Caco-2 (cell line): ENCODE results near the gene SGMS1. TPM values are rescaled to one million over a fixed set of nuclear protein-coding genes. Genes with fewer than 3 reads are reported as not detected.

Experiments
- BruUV-seq: library from RNA; stranded (reverse); fragments of 400-500 nt; replicated peaks from 2 replicates; lab custom pipeline; 2021; lab: Mats Ljungman, UMichigan
- CTCF ChIA-PET: fragments of 300-600 bp; sonication (Branson Sonifier 250); formaldehyde crosslinking; loops from one replicate; lab custom pipeline; 2022; ENCODE audit warnings: antibody characterized with exemption; lab: Charles Lee
- POLR2A ChIA-PET: fragments of 300-600 bp; sonication (Branson Sonifier 250); formaldehyde crosslinking; loops from one replicate; lab custom pipeline; 2022; ENCODE audit warnings: antibody characterized with exemption; lab: Charles Lee
- DNase-seq, 2 experiments: peaks; one replicate each; pipeline versions ENCODE4 v3.0.0 to v3.0.0-alpha.2; 2020 to 2022
- H3K27me3 ChIP-seq: replicated peaks from 2 replicates; pipeline ENCODE4 v1.6.0; 2011; ENCODE audit warnings: low read length; ENCODE audit not compliant: control insufficient read depth, insufficient read depth
- H3K36me3 ChIP-seq: 2 replicates; pipeline ENCODE4 v1.5.1; 2011; ENCODE audit warnings: low read length; ENCODE audit not compliant: control insufficient read depth, insufficient read depth
- H3K4me1 ChIP-seq: fragments of 250-450 bp; sonication (Bioruptor Pico); 2 replicates; pipeline ENCODE4 v1.5.1; 2020; ENCODE audit warnings: mild to moderate bottlenecking
- H3K4me3 ChIP-seq: 2 replicates; pipeline ENCODE4 v1.5.1; 2011; ENCODE audit warnings: low read depth, mild to moderate bottlenecking, control low read depth, low read length
- H3K9me3 ChIP-seq: fragments of 250-450 bp; sonication (Bioruptor Pico); 2 replicates; pipeline ENCODE4 v1.5.1; 2020; ENCODE audit warnings: mild to moderate bottlenecking, moderate library complexity
- H3K27ac Mint-ChIP-seq: one replicate; pipeline ENCODE4 v1.8.0; 2022; ENCODE audit warnings: mixed read lengths; ENCODE audit not compliant: unreplicated experiment
- H3K27me3 Mint-ChIP-seq: one replicate; pipeline ENCODE4 v1.8.0; 2022; ENCODE audit warnings: mixed read lengths; ENCODE audit not compliant: insufficient read depth, unreplicated experiment
- H3K36me3 Mint-ChIP-seq: one replicate; pipeline ENCODE4 v1.8.0; 2022; ENCODE audit warnings: mild to moderate bottlenecking, mixed read lengths; ENCODE audit not compliant: insufficient read depth, unreplicated experiment
- H3K4me1 Mint-ChIP-seq: one replicate; pipeline ENCODE4 v1.8.0; 2022; ENCODE audit warnings: low read depth, mixed read lengths; ENCODE audit not compliant: unreplicated experiment
- H3K4me3 Mint-ChIP-seq: one replicate; pipeline ENCODE4 v1.8.0; 2022; ENCODE audit warnings: mild to moderate bottlenecking, moderate library complexity, mixed read lengths; ENCODE audit not compliant: unreplicated experiment
- H3K9me3 Mint-ChIP-seq: one replicate; pipeline ENCODE4 v1.8.0; 2022; ENCODE audit warnings: mixed read lengths; ENCODE audit not compliant: unreplicated experiment
- CTCF ChIP-seq, 2 experiments: fragments of 200-600 bp in 1 of 2; IDR thresholded peaks; 1 replicate in 1 of 2; 2 replicates in 1 of 2; pipeline versions ENCODE4 v1.5.1 to v1.8.0; 2011 to 2022; ENCODE audit warnings: antibody characterized with exemption in 1 of 2, control low read depth in 1 of 2, inconsistent platforms in 1 of 2, low read depth in 1 of 2, low read length in 1 of 2, mild to moderate bottlenecking in 1 of 2, moderate library complexity in 1 of 2; ENCODE audit not compliant: insufficient read depth in 1 of 2, severe bottlenecking in 1 of 2, unreplicated experiment in 1 of 2
- intact Hi-C: fragments of 100-400 bp; cut with micrococcal nuclease; formaldehyde crosslinking; loops from one replicate; pipeline ENCODE4 v1.10.0; 2022; ENCODE audit not compliant: unreplicated experiment
- total RNA-seq: library from RNA; stranded (reverse); gene quantifications from 2 replicates; pipeline ENCODE4 v1.2.3, GENCODE V29; 2022

Gene SGMS1
- total RNA-seq, 1 experiment from 2014 or later, result 30.5 TPM

GRCh38 chr10:50596456-50596855 is 27.3 kb downstream of the SGMS1 start:
- H3K27me3 Mint-ChIP-seq, result no peaks in the 10 kb centered on the region
- no peaks in the 10 kb centered on the region for H3K27me3 ChIP-seq
- H3K4me3 Mint-ChIP-seq, result no peak overlapping the region
- no peaks in the 10 kb centered on the region for H3K36me3 ChIP-seq
- no peak for TF ChIP-seq CTCF (IDR thresholded peaks at IDR 0.05; ENCODE audit: insufficient read depth in 1 of 2, low read depth in 1 of 2, low read length in 1 of 2, severe bottlenecking in 1 of 2, unreplicated experiment in 1 of 2)
- H3K4me3 ChIP-seq, result no peak overlapping the region
- CTCF ChIA-PET, result interaction anchor here (0.9 kb wide), 1 partner anchor 17 kb away, joined by 6 read pairs; no protein-coding TSS in a partner anchor
- no peaks in the 10 kb centered on the region for H3K9me3 Mint-ChIP-seq
- POLR2A ChIA-PET, result no interaction called here
- H3K9me3 ChIP-seq, result no peaks in the 10 kb centered on the region
- no peak for DNase-seq
- intact Hi-C loops, result no loop called here
- BruUV-seq, result no TSS peak
- H3K4me1 Mint-ChIP-seq, result peaks cover 8% of the 10 kb centered on the region
- H3K27ac Mint-ChIP-seq, result no peak overlapping the region
- peaks cover 15% of the 10 kb centered on the region for H3K4me1 ChIP-seq
- H3K36me3 Mint-ChIP-seq, result no peaks in the 10 kb centered on the region

DNA sequence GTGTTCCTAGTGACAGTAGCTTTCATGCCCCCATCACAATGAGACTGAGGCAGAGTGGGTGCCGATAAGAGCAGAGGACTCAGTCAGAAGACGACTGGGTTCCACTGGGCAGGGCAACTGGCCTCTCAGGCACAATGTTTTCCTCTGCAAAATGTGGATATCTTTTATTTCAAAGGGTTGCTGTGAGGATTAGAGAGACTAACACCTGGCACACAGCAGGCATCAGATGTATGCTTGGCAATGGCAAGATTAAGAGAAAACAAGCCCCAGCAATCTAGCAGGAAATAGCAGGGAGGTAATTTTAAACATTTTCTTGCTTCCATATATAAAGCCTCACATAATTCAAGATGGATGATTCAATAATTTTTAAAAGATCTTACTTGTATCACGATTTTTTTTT is 28.0 kb downstream of the SGMS1 start:
- ChIA-PET POLR2A (no interaction called here), CTCF (no interaction called here)
- Mint-ChIP-seq H3K36me3 (no peaks in the 10 kb centered on the region), H3K4me3 (no peak overlapping the region), H3K9me3 (no peaks in the 10 kb centered on the region), H3K27me3 (no peaks in the 10 kb centered on the region), H3K27ac (no peak overlapping the region), H3K4me1 (peaks cover 4% of the 10 kb centered on the region)
- no peak overlapping the region for H3K4me3 ChIP-seq
- intact Hi-C loops, result no loop called here
- H3K27me3 ChIP-seq, result no peaks in the 10 kb centered on the region
- no peak for TF ChIP-seq CTCF (IDR thresholded peaks at IDR 0.05; ENCODE audit: insufficient read depth in 1 of 2, low read depth in 1 of 2, low read length in 1 of 2, severe bottlenecking in 1 of 2, unreplicated experiment in 1 of 2)
- H3K9me3 ChIP-seq, result no peaks in the 10 kb centered on the region
- no TSS peak for BruUV-seq
- H3K36me3 ChIP-seq, result no peaks in the 10 kb centered on the region
- H3K4me1 ChIP-seq, result peaks cover 10% of the 10 kb centered on the region
- no peak for DNase-seq

- POLR2A ChIA-PET, result no interaction called here
- Mint-ChIP-seq H3K4me3 (no peak overlapping the region), H3K9me3 (no peaks in the 10 kb centered on the region), H3K27ac (no peak overlapping the region), H3K27me3 (no peaks in the 10 kb centered on the region), H3K4me1 (no peaks in the 10 kb centered on the region), H3K36me3 (no peaks in the 10 kb centered on the region)
- Histone ChIP-seq H3K4me3 (no peak overlapping the region), H3K27me3 (no peaks in the 10 kb centered on the region), H3K4me1 (no peaks in the 10 kb centered on the region), H3K9me3 (no peaks in the 10 kb centered on the region), H3K36me3 (no peaks in the 10 kb centered on the region; the same call in 1 of the 2 replicates)
- no peak for DNase-seq
- BruUV-seq, result no TSS peak
- CTCF ChIA-PET, result no interaction called here
- intact Hi-C loops, result no loop called here
- no peak for TF ChIP-seq CTCF (IDR thresholded peaks at IDR 0.05; ENCODE audit: insufficient read depth in 1 of 2, low read depth in 1 of 2, low read length in 1 of 2, severe bottlenecking in 1 of 2, unreplicated experiment in 1 of 2)
These were observed 30.0 kb downstream of the SGMS1 start for GRCh38 chr10:50593523-50594376.
